Measurements from ENCODE around the gene UNC13D. TPM values are rescaled to one million over a fixed set of nuclear protein-coding genes. Genes with fewer than 3 reads are reported as not detected.
A peak's percentile ranks its signal among the peaks of the same experiment; 100 is the strongest.
"Not testable (repeated sequence)": the region's sequence is repeated elsewhere in the genome, so short reads cannot be mapped to it uniquely, and the experiment has no call there.

Gene UNC13D
- total RNA-seq, 2 donors from 2014 or later = 6.3 to 6.4 TPM

- H3K27ac Mint-ChIP-seq = no peak overlapping the region
- H3K27ac ChIP-seq (ENCODE audit: low read depth, low read length) = no peak overlapping the region
- no peaks in the 10 kb centered on the region for H3K9me3 ChIP-seq (ENCODE audit: control insufficient read depth, low read length)
- no peaks in the 10 kb centered on the region for H3K4me1 ChIP-seq (ENCODE audit: control insufficient read depth, insufficient read depth, low read length)
- H3K9me3 Mint-ChIP-seq = no peaks in the 10 kb centered on the region
- H3K36me3 ChIP-seq (ENCODE audit: control insufficient read depth, insufficient read depth, low read length) = peaks cover 18% of the 10 kb centered on the region
- H3K27me3 ChIP-seq (ENCODE audit: control insufficient read depth, insufficient read depth, low read length, poor library complexity, severe bottlenecking) = no peaks in the 10 kb centered on the region
- H3K4me3 ChIP-seq (ENCODE audit: low read length) = peak overlapping the region; percentile 88
- TF ChIP-seq CTCF (conservative IDR thresholded peaks at IDR 0.05) = no peak
- H3K9ac ChIP-seq (ENCODE audit: extremely low read depth, low read length, poor library complexity, severe bottlenecking) = peak overlapping the region; percentile 64
- 36 to 53% methylated on average over 6 to 7 of the region's 7 CpGs for WGBS, 2 experiments (ENCODE audit: insufficient coverage in 1 of 2, insufficient read length in 1 of 2)
- H3K4me3 Mint-ChIP-seq = no peak overlapping the region
- H3K4me1 Mint-ChIP-seq = peaks cover 11% of the 10 kb centered on the region
- DNase-seq = peak; percentile 77
- H3K27me3 Mint-ChIP-seq (ENCODE audit: insufficient read depth) = no peaks in the 10 kb centered on the region
- H3K36me3 Mint-ChIP-seq (ENCODE audit: low read depth) = peaks cover 19% of the 10 kb centered on the region
Observed at GRCh38 chr17:75854101-75854748, 10.0 kb upstream of the UNC13D start.

GRCh38 chr17:75853433-75853832, 9.2 kb upstream of the UNC13D start:
- Histone ChIP-seq H3K4me1 (ENCODE audit: control insufficient read depth, insufficient read depth, low read length) (no peaks in the 10 kb centered on the region), H3K36me3 (ENCODE audit: control insufficient read depth, insufficient read depth, low read length) (peaks cover 21% of the 10 kb centered on the region), H3K27ac (ENCODE audit: low read depth, low read length) (no peak overlapping the region), H3K9me3 (ENCODE audit: control insufficient read depth, low read length) (no peaks in the 10 kb centered on the region), H3K4me3 (ENCODE audit: low read length) (no peak overlapping the region), H3K9ac (ENCODE audit: extremely low read depth, low read length, poor library complexity, severe bottlenecking) (no peak overlapping the region), H3K27me3 (ENCODE audit: control insufficient read depth, insufficient read depth, low read length, poor library complexity, severe bottlenecking) (no peaks in the 10 kb centered on the region)
- 90 to 100% methylated on average over 3 to 6 of the region's 7 CpGs for WGBS, 2 experiments (ENCODE audit: insufficient coverage in 1 of 2, insufficient read length in 1 of 2)
- TF ChIP-seq CTCF (conservative IDR thresholded peaks at IDR 0.05) = no peak
- peak overlapping the region; percentile 58 for H3K27ac Mint-ChIP-seq
- H3K36me3 Mint-ChIP-seq (ENCODE audit: low read depth) = peaks cover 21% of the 10 kb centered on the region
- H3K27me3 Mint-ChIP-seq (ENCODE audit: insufficient read depth) = no peaks in the 10 kb centered on the region
- peaks cover 11% of the 10 kb centered on the region for H3K4me1 Mint-ChIP-seq
- no peak overlapping the region for H3K4me3 Mint-ChIP-seq
- DNase-seq = peak; percentile 52
- H3K9me3 Mint-ChIP-seq = no peaks in the 10 kb centered on the region

GRCh38 chr17:75851693-75851991, 7.4 kb upstream of the UNC13D start:
- H3K27me3 ChIP-seq (ENCODE audit: control insufficient read depth, insufficient read depth, low read length, poor library complexity, severe bottlenecking); H3K4me3 Mint-ChIP-seq; H3K27me3 Mint-ChIP-seq (ENCODE audit: insufficient read depth); H3K4me3 ChIP-seq (ENCODE audit: low read length); H3K4me1 ChIP-seq (ENCODE audit: control insufficient read depth, insufficient read depth, low read length); H3K9me3 ChIP-seq (ENCODE audit: control insufficient read depth, low read length); H3K9ac ChIP-seq (ENCODE audit: extremely low read depth, low read length, poor library complexity, severe bottlenecking); H3K9me3 Mint-ChIP-seq; H3K27ac ChIP-seq (ENCODE audit: low read depth, low read length); DNase-seq; H3K27ac Mint-ChIP-seq: not testable (repeated sequence)
- H3K36me3 Mint-ChIP-seq (ENCODE audit: low read depth) = peaks cover 38% of the 10 kb centered on the region
- 93 to 94% methylated on average over 11 to 15 of the region's 15 CpGs for WGBS, 2 experiments (ENCODE audit: insufficient coverage in 1 of 2, insufficient read length in 1 of 2)
- H3K36me3 ChIP-seq (ENCODE audit: control insufficient read depth, insufficient read depth, low read length) = peaks cover 37% of the 10 kb centered on the region
- H3K4me1 Mint-ChIP-seq = peaks cover 12% of the 10 kb centered on the region

Data from endodermal cell (in vitro differentiated cells).